GM12865 (cell line): ENCODE data around the gene CSTF3.

Experiments used
- DNase-seq: peaks from one replicate; pipeline ENCODE4 v3.0.0; 2010; ENCODE audit warnings: low read depth
- H3K4me3 ChIP-seq: 2 replicates; pipeline ENCODE4 v1.5.1; 2011; ENCODE audit warnings: mild to moderate bottlenecking, low read depth, low read length, control low read depth
- TF ChIP-seq, protein P1 (sequence below): IDR thresholded peaks from 2 replicates; pipeline ENCODE4 v1.5.1; 2011; ENCODE audit warnings: low read length, control low read depth, low read depth, inconsistent platforms; ENCODE audit not compliant: insufficient read depth; ENCODE audit errors: missing control alignments

CSTF3 gene

DNA sequence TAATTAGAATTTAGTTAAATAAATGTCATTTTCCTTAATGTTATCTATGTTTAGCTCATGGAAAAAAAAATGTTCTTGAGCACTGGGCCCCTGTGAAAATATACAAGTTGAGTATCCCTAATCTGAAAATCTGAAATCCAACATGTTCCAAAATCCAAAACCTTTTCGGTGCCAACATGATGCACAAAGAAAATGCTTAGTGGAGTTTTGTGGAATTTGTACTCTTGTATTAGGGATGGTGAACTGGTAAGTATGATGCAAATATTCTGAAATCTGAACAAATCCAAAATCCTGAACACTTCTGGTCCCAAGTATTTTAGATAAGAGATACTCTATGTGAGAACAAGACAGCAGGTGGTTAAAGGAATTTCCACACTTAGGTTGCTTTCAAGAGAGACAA, 77.4 kb downstream of the CSTF3 start:
- TF ChIP-seq, protein P1, sequence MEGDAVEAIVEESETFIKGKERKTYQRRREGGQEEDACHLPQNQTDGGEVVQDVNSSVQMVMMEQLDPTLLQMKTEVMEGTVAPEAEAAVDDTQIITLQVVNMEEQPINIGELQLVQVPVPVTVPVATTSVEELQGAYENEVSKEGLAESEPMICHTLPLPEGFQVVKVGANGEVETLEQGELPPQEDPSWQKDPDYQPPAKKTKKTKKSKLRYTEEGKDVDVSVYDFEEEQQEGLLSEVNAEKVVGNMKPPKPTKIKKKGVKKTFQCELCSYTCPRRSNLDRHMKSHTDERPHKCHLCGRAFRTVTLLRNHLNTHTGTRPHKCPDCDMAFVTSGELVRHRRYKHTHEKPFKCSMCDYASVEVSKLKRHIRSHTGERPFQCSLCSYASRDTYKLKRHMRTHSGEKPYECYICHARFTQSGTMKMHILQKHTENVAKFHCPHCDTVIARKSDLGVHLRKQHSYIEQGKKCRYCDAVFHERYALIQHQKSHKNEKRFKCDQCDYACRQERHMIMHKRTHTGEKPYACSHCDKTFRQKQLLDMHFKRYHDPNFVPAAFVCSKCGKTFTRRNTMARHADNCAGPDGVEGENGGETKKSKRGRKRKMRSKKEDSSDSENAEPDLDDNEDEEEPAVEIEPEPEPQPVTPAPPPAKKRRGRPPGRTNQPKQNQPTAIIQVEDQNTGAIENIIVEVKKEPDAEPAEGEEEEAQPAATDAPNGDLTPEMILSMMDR: no peak
- H3K4me3 ChIP-seq: no peak overlapping the region
- no peak for DNase-seq

DNA sequence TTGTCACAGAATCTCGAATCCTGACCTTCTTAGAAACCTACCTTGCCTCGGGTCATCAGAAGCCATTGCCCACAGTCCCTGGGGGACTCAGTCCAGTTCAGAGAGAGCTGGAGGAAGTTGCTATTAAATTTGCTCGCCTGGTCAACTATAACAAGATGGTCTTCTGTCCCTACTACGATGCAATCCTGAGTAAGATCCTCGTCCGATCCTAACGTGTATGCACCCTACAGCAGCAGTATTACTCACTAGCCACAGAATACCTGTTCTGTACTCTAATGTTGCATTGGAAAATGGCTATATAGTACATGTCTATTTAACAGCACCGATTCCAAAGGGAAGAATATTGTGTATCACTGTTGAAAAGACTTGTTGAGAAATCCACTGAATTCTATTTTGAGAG, 88.8 kb downstream of the CSTF3 start:
- TF ChIP-seq, protein P1: no peak
- DNase-seq: no peak
- H3K4me3 ChIP-seq: no peak overlapping the region

DNA sequence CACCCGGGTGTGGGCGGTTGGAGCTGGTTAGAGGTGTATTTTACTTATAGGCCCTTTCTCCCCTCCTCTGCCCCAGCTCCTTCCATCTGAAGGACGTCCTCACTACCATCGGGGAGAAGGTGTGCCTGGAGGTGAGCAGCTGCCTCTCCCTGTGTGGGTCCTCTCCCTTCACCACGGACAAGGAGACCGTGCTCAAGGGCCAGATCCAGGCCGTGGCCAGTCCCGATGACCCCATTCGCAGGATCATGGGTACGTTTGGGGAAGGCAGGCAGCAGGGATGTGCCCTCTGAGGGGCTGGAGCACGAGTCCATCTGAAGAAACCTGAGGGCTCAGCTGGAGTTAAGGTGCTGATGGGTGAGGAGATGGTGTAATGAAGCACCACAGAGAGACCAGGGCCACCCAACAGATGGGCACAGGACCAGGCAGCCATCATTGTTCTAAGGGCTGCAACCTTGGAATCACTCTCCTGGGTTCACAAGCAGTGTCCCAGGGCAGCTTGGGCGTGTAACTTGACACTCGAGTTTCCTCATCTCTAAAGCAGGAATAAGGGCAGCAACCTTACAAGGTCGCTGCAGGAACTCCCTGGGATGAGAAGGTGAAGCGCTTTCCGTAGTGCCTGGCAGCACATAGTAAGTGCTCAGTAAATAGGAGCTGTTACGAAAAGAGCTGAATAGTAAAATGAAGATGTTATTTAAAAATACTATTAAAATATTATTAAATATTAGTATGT, 92.5 kb downstream of the CSTF3 start:
- H3K4me3 ChIP-seq: no peak overlapping the region
- TF ChIP-seq, protein P1: no peak
- no peak for DNase-seq

DNA sequence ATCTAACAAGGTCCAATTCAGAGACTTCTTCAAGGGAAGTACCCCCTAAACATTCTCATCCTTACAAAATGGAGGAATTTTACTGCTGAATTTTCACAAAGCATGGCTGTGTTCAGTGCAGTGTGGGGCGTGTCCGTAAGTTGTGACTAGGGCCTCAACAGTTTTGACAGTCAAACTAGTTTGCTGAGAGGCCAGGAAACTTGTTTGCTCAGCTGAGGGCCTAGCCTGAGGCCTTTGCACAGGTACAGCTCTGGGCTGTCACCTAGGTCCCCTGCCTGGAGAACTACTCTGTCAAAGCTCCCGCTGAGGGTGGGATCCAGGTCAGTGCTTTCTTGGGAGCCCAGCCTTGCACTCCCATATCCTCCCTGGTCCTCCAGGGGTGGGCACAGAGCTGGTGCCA, 94.0 kb downstream of the CSTF3 start:
- no peak for DNase-seq
- no peak overlapping the region for H3K4me3 ChIP-seq
- TF ChIP-seq, protein P1: no peak

DNA sequence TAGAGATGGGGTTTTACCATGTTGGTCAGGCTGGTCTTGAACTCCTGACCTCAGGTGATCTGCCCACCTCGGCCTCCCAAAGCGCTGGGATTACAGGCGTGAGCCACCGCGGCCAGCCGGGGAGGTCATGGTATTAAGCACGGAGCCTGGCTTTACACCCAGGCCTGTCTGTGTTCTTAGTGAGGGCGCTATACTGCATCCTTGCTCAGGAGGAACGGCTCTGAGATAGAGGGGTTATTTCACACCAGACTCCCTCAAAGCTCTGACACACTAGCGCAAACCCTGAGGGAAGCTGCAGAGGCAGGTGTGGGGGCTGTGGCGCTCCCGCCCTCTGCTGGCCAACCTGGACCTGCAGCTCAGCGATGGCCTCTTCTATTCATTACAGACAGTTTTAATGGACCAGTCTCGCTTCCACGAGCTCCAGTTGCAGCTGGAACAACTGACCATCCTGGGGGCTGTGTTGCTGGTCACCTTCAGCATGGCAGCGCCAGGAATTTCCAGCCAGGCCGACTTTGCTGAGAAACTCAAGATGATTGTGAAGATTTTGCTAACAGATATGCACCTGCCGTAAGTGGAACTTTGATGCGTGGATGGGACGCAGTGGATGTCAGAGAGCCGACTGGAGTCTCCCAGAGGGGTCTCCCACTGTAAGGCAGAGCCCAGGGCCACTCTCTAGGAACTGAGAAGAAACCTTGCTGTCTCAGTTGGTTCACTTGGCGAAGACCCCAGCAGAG, 95.7 kb downstream of the CSTF3 start:
- TF ChIP-seq, protein P1: peak; percentile 98
- H3K4me3 ChIP-seq: no peak overlapping the region
- peak; percentile 87 for DNase-seq

DNA sequence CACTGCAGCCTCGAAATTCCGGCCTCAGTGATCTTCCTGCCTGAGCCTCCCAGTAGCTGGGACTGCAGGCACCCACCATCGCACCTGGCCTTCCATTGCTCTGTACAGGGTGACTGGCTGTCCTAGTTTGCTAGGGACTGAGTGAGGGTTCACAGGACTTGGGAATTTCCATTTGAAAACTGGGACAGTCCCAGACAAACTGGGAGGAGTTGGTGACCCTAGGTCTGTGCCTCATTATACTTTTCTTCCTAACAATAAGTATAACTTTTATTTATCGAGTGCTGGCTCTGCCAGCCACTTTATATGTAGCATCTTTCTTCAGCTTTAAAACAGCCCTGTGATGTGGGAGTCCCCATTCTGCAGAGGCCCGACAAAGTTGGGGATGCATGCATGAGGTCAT, 96.4 kb downstream of the CSTF3 start:
- H3K4me3 ChIP-seq: no peak overlapping the region; the same call in 1 of the 2 replicates
- TF ChIP-seq, protein P1: no peak
- peak; percentile 37 for DNase-seq
